Natural killer cell (primary cell): Measurements from ENCODE around the gene STMP1. TPM values are rescaled to one million over a fixed set of nuclear protein-coding genes. Genes with fewer than 3 reads are reported as not detected.

ENCODE experiments used
- ATAC-seq, 3 donors: fragments of 150-1000 bp in 2 of 3; fragments of 200-7000 bp in 1 of 3; cut with Tn5 transposase; 1 replicate in 1 of 3; 2 replicates in 2 of 3; pipeline ENCODE4 v1.10.0; 2021; ENCODE audit warnings: mild to moderate bottlenecking in 2 of 3, moderate library complexity in 2 of 3
- DNase-seq, 2 donors: peaks; one replicate each; pipeline versions ENCODE4 v3.0.0 to v3.0.0-alpha.2; 2013 to 2021; ENCODE audit warnings: mixed read lengths in 1 of 2
- H3K27ac ChIP-seq: one replicate; pipeline ENCODE4 v1.5.1; 2013; ENCODE audit warnings: mild to moderate bottlenecking, low read length
- H3K27me3 ChIP-seq: one replicate; pipeline ENCODE4 v1.6.1; 2013; ENCODE audit warnings: low read length; ENCODE audit not compliant: control insufficient read depth, insufficient read depth
- H3K36me3 ChIP-seq: one replicate; pipeline ENCODE4 v1.6.1; 2013; ENCODE audit warnings: low read length; ENCODE audit not compliant: control insufficient read depth, insufficient read depth
- H3K4me1 ChIP-seq: one replicate; pipeline ENCODE4 v1.6.1; 2013; ENCODE audit warnings: low read length; ENCODE audit not compliant: control insufficient read depth, insufficient read depth
- H3K4me3 ChIP-seq: one replicate; pipeline ENCODE4 v1.5.1; 2013; ENCODE audit warnings: low read length
- H3K9me3 ChIP-seq: one replicate; pipeline ENCODE4 v1.6.1; 2013; ENCODE audit warnings: low read length; ENCODE audit not compliant: control insufficient read depth, insufficient read depth
- H3K27ac Mint-ChIP-seq, 2 donors: one replicate each; pipeline ENCODE4 v1.8.0; 2022; ENCODE audit warnings: mild to moderate bottlenecking in 2 of 2, mixed read lengths in 2 of 2, moderate library complexity in 1 of 2
- H3K27me3 Mint-ChIP-seq, 2 donors: one replicate each; pipeline ENCODE4 v1.8.0; 2022; ENCODE audit warnings: low read depth in 2 of 2, mixed read lengths in 2 of 2
- H3K36me3 Mint-ChIP-seq: one replicate; pipeline ENCODE4 v1.8.0; 2022; ENCODE audit warnings: mixed read lengths
- H3K4me1 Mint-ChIP-seq, 2 donors: one replicate each; pipeline ENCODE4 v1.8.0; 2022; ENCODE audit warnings: mixed read lengths in 2 of 2
- H3K4me3 Mint-ChIP-seq: one replicate; pipeline ENCODE4 v1.8.0; 2022; ENCODE audit warnings: mild to moderate bottlenecking, moderate library complexity, mixed read lengths
- H3K9me3 Mint-ChIP-seq, 2 donors: one replicate each; pipeline ENCODE4 v1.8.0; 2022; ENCODE audit warnings: mixed read lengths in 2 of 2
- CTCF ChIP-seq: fragments of 200-600 bp; IDR thresholded peaks from one replicate; pipeline ENCODE4 v1.8.0; 2022; ENCODE audit warnings: antibody characterized with exemption
- WGBS: methylation state at CpG from one replicate; pipeline ENCODE4 v1.1.7; 2013; ENCODE audit warnings: missing lambda C conversion rate; ENCODE audit not compliant: insufficient coverage; 5-methylcytosine and 5-hydroxymethylcytosine counted together
- intact Hi-C: fragments of 100-400 bp; cut with micrococcal nuclease; formaldehyde crosslinking; loops from one replicate; pipeline ENCODE4 v1.14.2; 2022
- total RNA-seq, 4 donors: library from RNA; stranded (reverse); fragments of 120-200 nt in 1 of 4; gene quantifications; one replicate each; pipeline versions ENCODE4 v1.2.3 to v1.2.4, GENCODE V29; 2013 to 2022

Gene STMP1
- total RNA-seq, 3 donors from 2014 or later (not counting 1 experiment from before 2014, with no cell fraction given) = 19.4 to 25.8 (median 22.3) TPM

GRCh38 chr7:135683609-135684008 lies 21.3 kb downstream of the STMP1 start:
- Histone ChIP-seq H3K4me1 (no peaks in the 10 kb centered on the region), H3K36me3 (peaks cover under 1% of the 10 kb centered on the region), H3K27me3 (no peaks in the 10 kb centered on the region), H3K9me3 (no peaks in the 10 kb centered on the region), H3K4me3 (no peak overlapping the region), H3K27ac (no peak overlapping the region)
- intact Hi-C loops = no loop called here
- no peak for ATAC-seq
- no peak overlapping the region for H3K4me3 Mint-ChIP-seq
- TF ChIP-seq CTCF = no peak
- H3K4me1 Mint-ChIP-seq = peaks cover 0 to 12% of the 10 kb centered on the region in 2 donors
- no peaks in the 10 kb centered on the region for H3K27me3 Mint-ChIP-seq
- no peaks in the 10 kb centered on the region for H3K9me3 Mint-ChIP-seq
- H3K27ac Mint-ChIP-seq = no peak overlapping the region
- no peak for DNase-seq
- 100% methylated on average over 3 of the region's 3 CpGs for WGBS
- no peaks in the 10 kb centered on the region for H3K36me3 Mint-ChIP-seq

GRCh38 chr7:135684136-135684535 lies 21.8 kb downstream of the STMP1 start:
- intact Hi-C loops = no loop called here
- H3K27ac Mint-ChIP-seq = no peak overlapping the region
- peaks cover 0 to 12% of the 10 kb centered on the region in 2 donors for H3K4me1 Mint-ChIP-seq

DNA sequence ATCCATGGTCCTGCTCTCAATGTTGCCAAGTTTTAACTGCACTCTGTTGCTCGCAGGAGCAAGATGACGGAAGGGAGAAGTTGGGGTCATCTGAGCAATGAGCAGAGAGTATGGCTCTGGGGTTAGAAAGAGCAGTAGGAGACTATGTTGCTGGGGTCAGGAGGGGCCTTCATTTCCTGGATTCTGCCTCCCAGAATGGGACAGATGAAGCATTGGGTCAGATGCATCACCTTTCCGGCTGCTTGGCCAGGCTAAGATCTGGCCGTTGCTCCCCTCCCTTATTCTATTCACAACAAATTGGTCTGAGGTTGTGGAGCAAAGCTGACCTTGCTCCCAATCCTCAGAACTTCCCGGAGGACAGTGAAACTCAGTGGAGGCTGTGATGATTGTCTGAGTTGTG lies 22.4 kb downstream of the STMP1 start:
- TF ChIP-seq CTCF = no peak
- Mint-ChIP-seq H3K4me1 (peaks cover 0 to 12% of the 10 kb centered on the region in 2 donors), H3K36me3 (peaks cover 6% of the 10 kb centered on the region), H3K27ac (no peak overlapping the region), H3K27me3 (no peaks in the 10 kb centered on the region), H3K9me3 (no peaks in the 10 kb centered on the region), H3K4me3 (no peak overlapping the region)
- no peak for DNase-seq
- H3K4me3 ChIP-seq = no peak overlapping the region
- intact Hi-C loops = no loop called here
- no peak for ATAC-seq
- 100% methylated on average over 5 of the region's 5 CpGs for WGBS
- H3K27ac ChIP-seq = no peak overlapping the region
- H3K4me1 ChIP-seq = no peaks in the 10 kb centered on the region
- no peaks in the 10 kb centered on the region for H3K36me3 ChIP-seq
- H3K9me3 ChIP-seq = no peaks in the 10 kb centered on the region
- H3K27me3 ChIP-seq = no peaks in the 10 kb centered on the region

More at GRCh38 chr7:135684136-135684535, 21.8 kb downstream of the STMP1 start:
- no peak overlapping the region for H3K4me3 Mint-ChIP-seq
- DNase-seq (no peak), ATAC-seq (no peak)
- no peak for TF ChIP-seq CTCF
- H3K27ac ChIP-seq = no peak overlapping the region
- no peaks in the 10 kb centered on the region for H3K9me3 ChIP-seq
- H3K4me3 ChIP-seq = no peak overlapping the region
- H3K4me1 ChIP-seq = no peaks in the 10 kb centered on the region
- WGBS = 65% methylated on average over 3 of the region's 3 CpGs
- H3K36me3 ChIP-seq = no peaks in the 10 kb centered on the region
- H3K36me3 Mint-ChIP-seq = peaks cover 2% of the 10 kb centered on the region
- H3K27me3 Mint-ChIP-seq = no peaks in the 10 kb centered on the region
- H3K27me3 ChIP-seq = no peaks in the 10 kb centered on the region
- no peaks in the 10 kb centered on the region for H3K9me3 Mint-ChIP-seq
